ENCODE measurements around the gene PLTP. TPM values are rescaled to one million over a fixed set of nuclear protein-coding genes. Genes with fewer than 3 reads are reported as not detected.

The PLTP gene
- total and polyA plus RNA-seq, 2 of the 13 experiments (the other 11 are each of a cell fraction or from before 2014, with no cell fraction given): 16.9 to 28.6 TPM

DNA sequence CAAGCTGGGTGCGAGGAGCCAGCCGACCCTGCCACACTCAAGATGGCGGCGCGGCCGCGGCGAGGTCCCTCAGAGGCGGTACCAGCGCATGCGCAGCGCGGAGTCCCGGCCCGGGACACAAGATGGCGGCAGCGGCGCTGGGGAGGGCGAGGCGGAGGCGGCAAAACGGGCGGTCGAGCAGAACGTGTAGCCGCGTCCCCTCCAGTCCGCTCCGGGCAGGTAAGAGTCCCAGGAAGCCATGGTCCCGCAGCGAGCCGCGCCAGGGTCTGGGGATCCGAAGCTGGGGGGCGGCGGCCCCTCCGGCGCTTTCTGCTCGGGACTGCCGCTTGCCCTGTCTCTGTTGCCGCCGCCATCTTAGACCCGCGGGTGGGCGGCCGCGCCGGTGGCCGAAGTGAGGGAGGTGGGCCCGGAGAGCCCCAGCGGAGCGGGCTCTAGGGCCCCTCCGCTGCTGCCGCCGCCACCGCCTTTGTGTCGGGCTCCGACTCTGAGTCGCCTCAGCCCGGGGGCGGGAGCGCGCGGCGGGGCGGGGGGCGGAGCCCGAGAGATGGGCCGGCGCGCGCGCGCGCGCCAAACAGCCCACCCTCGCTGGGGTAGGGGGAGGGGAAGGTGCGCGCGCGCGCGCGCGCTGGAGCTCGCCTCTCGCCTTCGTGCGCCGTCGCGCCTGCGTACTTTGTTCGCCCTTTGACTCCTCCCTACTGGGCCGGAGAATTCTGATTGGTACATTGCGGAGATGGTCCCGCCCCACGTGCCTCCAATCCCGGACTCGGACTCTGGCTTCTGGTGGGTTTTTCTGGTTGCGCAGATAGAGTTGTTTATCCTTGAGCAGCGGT, 22.8 kb upstream of the PLTP start, which contains the start of gene PCIF1 (continued):
- TF ChIP-seq, protein P1, sequence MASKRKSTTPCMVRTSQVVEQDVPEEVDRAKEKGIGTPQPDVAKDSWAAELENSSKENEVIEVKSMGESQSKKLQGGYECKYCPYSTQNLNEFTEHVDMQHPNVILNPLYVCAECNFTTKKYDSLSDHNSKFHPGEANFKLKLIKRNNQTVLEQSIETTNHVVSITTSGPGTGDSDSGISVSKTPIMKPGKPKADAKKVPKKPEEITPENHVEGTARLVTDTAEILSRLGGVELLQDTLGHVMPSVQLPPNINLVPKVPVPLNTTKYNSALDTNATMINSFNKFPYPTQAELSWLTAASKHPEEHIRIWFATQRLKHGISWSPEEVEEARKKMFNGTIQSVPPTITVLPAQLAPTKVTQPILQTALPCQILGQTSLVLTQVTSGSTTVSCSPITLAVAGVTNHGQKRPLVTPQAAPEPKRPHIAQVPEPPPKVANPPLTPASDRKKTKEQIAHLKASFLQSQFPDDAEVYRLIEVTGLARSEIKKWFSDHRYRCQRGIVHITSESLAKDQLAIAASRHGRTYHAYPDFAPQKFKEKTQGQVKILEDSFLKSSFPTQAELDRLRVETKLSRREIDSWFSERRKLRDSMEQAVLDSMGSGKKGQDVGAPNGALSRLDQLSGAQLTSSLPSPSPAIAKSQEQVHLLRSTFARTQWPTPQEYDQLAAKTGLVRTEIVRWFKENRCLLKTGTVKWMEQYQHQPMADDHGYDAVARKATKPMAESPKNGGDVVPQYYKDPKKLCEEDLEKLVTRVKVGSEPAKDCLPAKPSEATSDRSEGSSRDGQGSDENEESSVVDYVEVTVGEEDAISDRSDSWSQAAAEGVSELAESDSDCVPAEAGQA (IDR thresholded peaks at IDR 0.05; ENCODE audit: low read depth): peak; percentile 98
- TF ChIP-seq, protein P1 (CRISPR knock-in tag; IDR thresholded peaks at IDR 0.05; ENCODE audit: borderline replicate concordance): peak; percentile 87; the same call in 1 of the 2 replicates
- peak; percentile 83 for TF ChIP-seq ZNF510 (CRISPR knock-in tag; IDR thresholded peaks at IDR 0.05; ENCODE audit: low read depth)
- TF ChIP-seq ZNF792 (CRISPR knock-in tag; IDR thresholded peaks at IDR 0.05): peak; percentile 96
- no peak for TF ChIP-seq ZFP36 (IDR thresholded peaks at IDR 0.05; ENCODE audit: borderline replicate concordance, low read depth, low read length, partially characterized antibody)
- peak; percentile 66; the same call in 1 of the 2 replicates for TF ChIP-seq ZNF143 (CRISPR knock-in tag; IDR thresholded peaks at IDR 0.05)
- peak; percentile 66 for TF ChIP-seq TEAD3 (CRISPR knock-in tag; optimal IDR thresholded peaks at IDR 0.05; ENCODE audit: borderline replicate concordance)
- TF ChIP-seq, protein P2, sequence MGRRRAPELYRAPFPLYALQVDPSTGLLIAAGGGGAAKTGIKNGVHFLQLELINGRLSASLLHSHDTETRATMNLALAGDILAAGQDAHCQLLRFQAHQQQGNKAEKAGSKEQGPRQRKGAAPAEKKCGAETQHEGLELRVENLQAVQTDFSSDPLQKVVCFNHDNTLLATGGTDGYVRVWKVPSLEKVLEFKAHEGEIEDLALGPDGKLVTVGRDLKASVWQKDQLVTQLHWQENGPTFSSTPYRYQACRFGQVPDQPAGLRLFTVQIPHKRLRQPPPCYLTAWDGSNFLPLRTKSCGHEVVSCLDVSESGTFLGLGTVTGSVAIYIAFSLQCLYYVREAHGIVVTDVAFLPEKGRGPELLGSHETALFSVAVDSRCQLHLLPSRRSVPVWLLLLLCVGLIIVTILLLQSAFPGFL (CRISPR knock-in tag; IDR thresholded peaks at IDR 0.05): no peak
- peak; percentile 67; the same call in 1 of the 2 replicates for TF ChIP-seq ZSCAN12 (CRISPR knock-in tag; IDR thresholded peaks at IDR 0.05)
- TF ChIP-seq, protein P3, sequence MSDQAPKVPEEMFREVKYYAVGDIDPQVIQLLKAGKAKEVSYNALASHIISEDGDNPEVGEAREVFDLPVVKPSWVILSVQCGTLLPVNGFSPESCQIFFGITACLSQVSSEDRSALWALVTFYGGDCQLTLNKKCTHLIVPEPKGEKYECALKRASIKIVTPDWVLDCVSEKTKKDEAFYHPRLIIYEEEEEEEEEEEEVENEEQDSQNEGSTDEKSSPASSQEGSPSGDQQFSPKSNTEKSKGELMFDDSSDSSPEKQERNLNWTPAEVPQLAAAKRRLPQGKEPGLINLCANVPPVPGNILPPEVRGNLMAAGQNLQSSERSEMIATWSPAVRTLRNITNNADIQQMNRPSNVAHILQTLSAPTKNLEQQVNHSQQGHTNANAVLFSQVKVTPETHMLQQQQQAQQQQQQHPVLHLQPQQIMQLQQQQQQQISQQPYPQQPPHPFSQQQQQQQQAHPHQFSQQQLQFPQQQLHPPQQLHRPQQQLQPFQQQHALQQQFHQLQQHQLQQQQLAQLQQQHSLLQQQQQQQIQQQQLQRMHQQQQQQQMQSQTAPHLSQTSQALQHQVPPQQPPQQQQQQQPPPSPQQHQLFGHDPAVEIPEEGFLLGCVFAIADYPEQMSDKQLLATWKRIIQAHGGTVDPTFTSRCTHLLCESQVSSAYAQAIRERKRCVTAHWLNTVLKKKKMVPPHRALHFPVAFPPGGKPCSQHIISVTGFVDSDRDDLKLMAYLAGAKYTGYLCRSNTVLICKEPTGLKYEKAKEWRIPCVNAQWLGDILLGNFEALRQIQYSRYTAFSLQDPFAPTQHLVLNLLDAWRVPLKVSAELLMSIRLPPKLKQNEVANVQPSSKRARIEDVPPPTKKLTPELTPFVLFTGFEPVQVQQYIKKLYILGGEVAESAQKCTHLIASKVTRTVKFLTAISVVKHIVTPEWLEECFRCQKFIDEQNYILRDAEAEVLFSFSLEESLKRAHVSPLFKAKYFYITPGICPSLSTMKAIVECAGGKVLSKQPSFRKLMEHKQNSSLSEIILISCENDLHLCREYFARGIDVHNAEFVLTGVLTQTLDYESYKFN (CRISPR knock-in tag; conservative IDR thresholded peaks at IDR 0.05): peak; percentile 60
- TF ChIP-seq GABPA (IDR thresholded peaks at IDR 0.05; ENCODE audit: low read depth, low read length): no peak; the same call in 1 of the 2 replicates
- peak; percentile 65; the same call in 1 of the 2 replicates for TF ChIP-seq GABPA (CRISPR knock-in tag; IDR thresholded peaks at IDR 0.05; ENCODE audit: low read depth)
- TF ChIP-seq ELF3 (CRISPR knock-in tag; IDR thresholded peaks at IDR 0.05): peak; percentile 77
- TF ChIP-seq ZNF124 (CRISPR knock-in tag; IDR thresholded peaks at IDR 0.05): peak; percentile 82
- TF ChIP-seq BCL6 (CRISPR knock-in tag; IDR thresholded peaks at IDR 0.05): peak; percentile 81
- TF ChIP-seq ZNF766 (CRISPR knock-in tag; IDR thresholded peaks at IDR 0.05; ENCODE audit: borderline replicate concordance): no peak
- TF ChIP-seq, protein P4, sequence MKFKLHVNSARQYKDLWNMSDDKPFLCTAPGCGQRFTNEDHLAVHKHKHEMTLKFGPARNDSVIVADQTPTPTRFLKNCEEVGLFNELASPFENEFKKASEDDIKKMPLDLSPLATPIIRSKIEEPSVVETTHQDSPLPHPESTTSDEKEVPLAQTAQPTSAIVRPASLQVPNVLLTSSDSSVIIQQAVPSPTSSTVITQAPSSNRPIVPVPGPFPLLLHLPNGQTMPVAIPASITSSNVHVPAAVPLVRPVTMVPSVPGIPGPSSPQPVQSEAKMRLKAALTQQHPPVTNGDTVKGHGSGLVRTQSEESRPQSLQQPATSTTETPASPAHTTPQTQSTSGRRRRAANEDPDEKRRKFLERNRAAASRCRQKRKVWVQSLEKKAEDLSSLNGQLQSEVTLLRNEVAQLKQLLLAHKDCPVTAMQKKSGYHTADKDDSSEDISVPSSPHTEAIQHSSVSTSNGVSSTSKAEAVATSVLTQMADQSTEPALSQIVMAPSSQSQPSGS (CRISPR knock-in tag; IDR thresholded peaks at IDR 0.05): peak; percentile 82

All from HepG2 (cell line).